ENCODE measurements around the gene L3MBTL4. TPM values are rescaled to one million over a fixed set of nuclear protein-coding genes. Genes with fewer than 3 reads are reported as not detected.

L3MBTL4 gene
- total RNA-seq, 1 donor: 0.36 TPM

GRCh38 chr18:6434481-6434880 is 19.8 kb upstream of the L3MBTL4 start:
- no peaks in the 10 kb centered on the region for H3K27me3 ChIP-seq (ENCODE audit: insufficient read depth, low read length)
- no peaks in the 10 kb centered on the region for H3K9me3 ChIP-seq (ENCODE audit: low read depth, low read length)
- no peak for DNase-seq (ENCODE audit: insufficient read length, low spot score, missing footprints)
- no peak overlapping the region for H2AFZ ChIP-seq (ENCODE audit: low read length)
- no peak overlapping the region for H3K27ac ChIP-seq (ENCODE audit: low read depth, low read length)
- H3K36me3 ChIP-seq (ENCODE audit: insufficient read depth, low read length): no peaks in the 10 kb centered on the region
- H3K4me3 ChIP-seq (ENCODE audit: insufficient read depth, low read length): no peak overlapping the region
- no peaks in the 10 kb centered on the region for H3K79me2 ChIP-seq (ENCODE audit: insufficient read depth, low read length)
- TF ChIP-seq CTCF (IDR thresholded peaks at IDR 0.05; ENCODE audit: extremely low read depth, low read depth, low read length): no peak
- H3K4me2 ChIP-seq (ENCODE audit: insufficient read depth, low read length): no peak overlapping the region
- no peaks in the 10 kb centered on the region for H4K20me1 ChIP-seq (ENCODE audit: insufficient read depth, low read length)
- H3K4me1 ChIP-seq (ENCODE audit: insufficient read depth, low read length): no peaks in the 10 kb centered on the region

- no peak for TF ChIP-seq CTCF (IDR thresholded peaks at IDR 0.05; ENCODE audit: extremely low read depth, low read depth, low read length)
- Histone ChIP-seq H3K4me2 (ENCODE audit: insufficient read depth, low read length) (no peak overlapping the region), H2AFZ (ENCODE audit: low read length) (no peak overlapping the region), H3K9me3 (ENCODE audit: low read depth, low read length) (no peaks in the 10 kb centered on the region), H3K27me3 (ENCODE audit: insufficient read depth, low read length) (no peaks in the 10 kb centered on the region), H4K20me1 (ENCODE audit: insufficient read depth, low read length) (no peaks in the 10 kb centered on the region), H3K4me3 (ENCODE audit: insufficient read depth, low read length) (no peak overlapping the region), H3K79me2 (ENCODE audit: insufficient read depth, low read length) (no peaks in the 10 kb centered on the region), H3K36me3 (ENCODE audit: insufficient read depth, low read length) (no peaks in the 10 kb centered on the region), H3K27ac (ENCODE audit: low read depth, low read length) (no peak overlapping the region), H3K4me1 (ENCODE audit: insufficient read depth, low read length) (no peaks in the 10 kb centered on the region)
- DNase-seq (ENCODE audit: insufficient read length, low spot score, missing footprints): no peak
Observed at GRCh38 chr18:6431659-6432318, 17.1 kb upstream of the L3MBTL4 start.

- no peak for DNase-seq (ENCODE audit: insufficient read length, low spot score, missing footprints)
- H3K79me2 ChIP-seq (ENCODE audit: insufficient read depth, low read length): no peaks in the 10 kb centered on the region
- no peak for TF ChIP-seq CTCF (IDR thresholded peaks at IDR 0.05; ENCODE audit: extremely low read depth, low read depth, low read length)
- no peak overlapping the region for H3K27ac ChIP-seq (ENCODE audit: low read depth, low read length)
- H3K4me3 ChIP-seq (ENCODE audit: insufficient read depth, low read length): no peak overlapping the region
- H3K9me3 ChIP-seq (ENCODE audit: low read depth, low read length): no peaks in the 10 kb centered on the region
- no peaks in the 10 kb centered on the region for H4K20me1 ChIP-seq (ENCODE audit: insufficient read depth, low read length)
- no peak overlapping the region for H2AFZ ChIP-seq (ENCODE audit: low read length)
- no peaks in the 10 kb centered on the region for H3K36me3 ChIP-seq (ENCODE audit: insufficient read depth, low read length)
- no peak overlapping the region for H3K4me2 ChIP-seq (ENCODE audit: insufficient read depth, low read length)
- H3K27me3 ChIP-seq (ENCODE audit: insufficient read depth, low read length): no peaks in the 10 kb centered on the region
- H3K4me1 ChIP-seq (ENCODE audit: insufficient read depth, low read length): no peaks in the 10 kb centered on the region
Observed at GRCh38 chr18:6428851-6429395, 14.2 kb upstream of the L3MBTL4 start.

GRCh38 chr18:6427286-6427685 is 12.6 kb upstream of the L3MBTL4 start:
- no peak for DNase-seq (ENCODE audit: insufficient read length, low spot score, missing footprints)
- Histone ChIP-seq H4K20me1 (ENCODE audit: insufficient read depth, low read length) (no peaks in the 10 kb centered on the region), H3K4me3 (ENCODE audit: insufficient read depth, low read length) (no peak overlapping the region), H3K27ac (ENCODE audit: low read depth, low read length) (no peak overlapping the region), H3K27me3 (ENCODE audit: insufficient read depth, low read length) (no peaks in the 10 kb centered on the region), H3K4me2 (ENCODE audit: insufficient read depth, low read length) (no peak overlapping the region), H3K79me2 (ENCODE audit: insufficient read depth, low read length) (no peaks in the 10 kb centered on the region), H2AFZ (ENCODE audit: low read length) (no peak overlapping the region), H3K9me3 (ENCODE audit: low read depth, low read length) (no peaks in the 10 kb centered on the region), H3K36me3 (ENCODE audit: insufficient read depth, low read length) (no peaks in the 10 kb centered on the region), H3K4me1 (ENCODE audit: insufficient read depth, low read length) (no peaks in the 10 kb centered on the region)
- no peak for TF ChIP-seq CTCF (IDR thresholded peaks at IDR 0.05; ENCODE audit: extremely low read depth, low read depth, low read length)

Measured in osteoblast (primary cell).